SW480 (cell line): ENCODE results near the gene SLF1.

Experiments
- DNase-seq: peaks from one replicate; pipeline ENCODE4 v3.0.0-alpha.2; 2016; ENCODE audit warnings: low spot score

SLF1 gene

GRCh38 chr5:94661086-94661485 lies 42.6 kb downstream of the SLF1 start:
- DNase-seq = no peak

DNA sequence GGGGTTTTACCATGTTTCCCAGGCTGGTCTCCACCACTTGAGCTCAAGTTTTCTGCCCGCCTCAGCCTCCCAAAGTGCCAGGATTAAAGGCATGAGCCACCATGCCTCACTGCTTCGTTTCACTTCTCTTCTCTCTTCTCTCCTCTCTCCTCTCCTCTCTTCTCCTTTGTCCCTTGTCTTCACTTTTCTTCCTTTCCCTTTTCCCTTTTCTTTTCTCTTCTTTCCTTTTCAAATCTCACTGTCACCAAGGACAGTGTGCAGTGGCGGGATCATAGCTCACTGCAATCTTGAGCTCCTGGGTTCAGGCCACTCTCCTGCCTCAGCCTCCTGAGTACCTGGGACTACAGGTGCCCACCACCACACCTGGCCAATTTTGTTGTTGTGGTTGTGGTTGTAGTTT lies 49.5 kb downstream of the SLF1 start:
- DNase-seq = no peak

DNA sequence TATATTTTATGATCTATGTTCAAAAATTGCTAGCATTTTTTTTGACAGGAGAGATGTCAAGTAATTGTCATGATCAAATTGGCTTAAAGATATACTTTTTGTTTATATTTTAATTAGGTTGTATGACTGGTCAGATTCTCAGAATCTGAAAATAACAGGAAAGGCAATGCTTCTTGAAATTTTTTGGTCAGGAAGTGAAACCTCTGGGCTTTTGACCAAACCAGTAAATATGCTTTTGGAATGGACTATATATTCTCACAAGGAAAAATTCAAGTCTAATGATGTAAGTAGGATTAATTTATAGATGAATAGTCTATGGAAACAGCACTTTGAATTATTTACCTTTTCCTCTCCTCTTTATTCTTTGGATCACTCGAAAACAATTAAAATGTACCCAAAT lies 52.3 kb downstream of the SLF1 start:
- DNase-seq = no peak

- DNase-seq = no peak
Observed at GRCh38 chr5:94672746-94673145, 54.3 kb downstream of the SLF1 start.

DNA sequence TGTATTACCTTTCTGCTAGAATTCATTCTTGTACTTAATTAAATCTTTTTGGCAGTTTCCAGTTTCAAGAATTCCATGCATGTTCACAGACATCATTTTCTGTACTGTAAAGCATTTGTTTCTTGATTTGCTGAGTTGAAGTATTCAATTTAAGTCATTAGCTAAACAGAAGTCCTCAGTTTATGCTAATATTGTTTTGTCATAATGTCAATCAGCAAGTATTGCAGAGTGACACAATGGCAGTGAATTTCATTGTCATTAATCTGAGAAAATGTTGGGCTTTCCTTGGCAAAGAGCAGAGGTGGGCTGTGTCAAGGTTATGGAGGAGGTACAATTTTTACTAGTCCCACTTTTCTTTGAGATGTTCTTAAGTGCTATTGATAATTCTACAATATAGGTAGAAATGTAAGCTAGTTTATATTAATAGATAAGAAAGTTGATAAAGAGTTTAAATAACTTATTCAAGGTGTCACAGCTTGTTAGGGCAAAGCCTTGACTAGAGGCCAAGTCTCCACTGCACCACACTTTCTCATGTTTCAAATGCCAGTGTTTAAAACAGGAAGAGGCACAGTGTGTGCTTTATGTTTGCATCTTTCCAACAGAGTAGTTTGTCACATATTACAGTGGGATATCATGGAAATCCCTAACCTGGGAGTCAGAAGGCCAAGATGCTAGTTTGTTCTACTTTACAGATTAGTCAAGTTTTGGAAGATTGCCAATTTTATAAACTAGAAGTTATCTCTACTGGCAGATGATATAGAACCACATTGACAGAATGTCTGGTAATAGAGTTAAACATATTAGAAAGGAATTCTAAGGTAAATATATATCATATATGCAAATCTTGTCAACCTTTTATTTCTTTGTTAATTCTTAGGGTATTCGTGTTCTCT lies 56.3 kb downstream of the SLF1 start:
- DNase-seq = no peak

- no peak for DNase-seq
Observed at GRCh38 chr5:94675965-94676618, 57.6 kb downstream of the SLF1 start.

GRCh38 chr5:94682814-94683520 lies 64.5 kb downstream of the SLF1 start:
- no peak for DNase-seq

DNA sequence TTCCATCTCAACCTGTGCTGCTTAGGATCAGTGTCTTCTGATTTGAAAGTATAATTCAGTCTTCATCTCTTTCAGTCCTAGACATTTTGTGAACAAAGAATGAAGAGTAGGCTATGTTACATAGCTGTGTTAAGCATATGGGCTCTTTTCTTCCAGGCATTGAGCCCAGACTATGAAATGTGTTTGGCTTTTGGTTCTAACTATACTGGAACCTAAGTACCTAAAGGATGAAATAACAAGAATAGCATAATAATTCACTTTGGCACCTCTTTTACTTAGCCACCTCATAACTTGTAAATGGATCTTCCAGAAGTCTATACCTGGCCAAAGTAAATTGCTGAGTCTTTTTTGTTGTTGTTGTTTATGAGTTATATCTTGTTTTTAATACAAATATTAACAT lies 71.4 kb downstream of the SLF1 start:
- DNase-seq = no peak

DNA sequence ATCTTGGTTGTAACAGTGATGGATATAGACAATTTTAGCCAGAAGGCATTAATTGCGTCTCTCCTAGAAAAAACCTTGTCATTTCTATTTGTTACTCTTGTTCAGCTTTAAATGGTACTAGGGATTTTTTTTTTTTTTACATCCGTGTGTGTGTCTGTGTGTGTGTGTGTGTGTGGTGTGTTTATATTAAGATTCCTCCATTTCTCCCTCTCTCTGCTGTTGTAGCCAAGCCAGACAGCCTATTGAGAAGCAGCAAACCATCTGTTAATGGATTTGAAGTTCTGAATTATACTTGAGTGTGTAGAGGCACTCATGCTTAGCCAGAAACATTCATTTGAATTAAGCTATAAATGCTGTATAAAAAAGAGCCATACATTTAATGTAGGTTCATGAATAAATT lies 72.3 kb downstream of the SLF1 start:
- no peak for DNase-seq

GRCh38 chr5:94691291-94691690 lies 72.8 kb downstream of the SLF1 start:
- no peak for DNase-seq

DNA sequence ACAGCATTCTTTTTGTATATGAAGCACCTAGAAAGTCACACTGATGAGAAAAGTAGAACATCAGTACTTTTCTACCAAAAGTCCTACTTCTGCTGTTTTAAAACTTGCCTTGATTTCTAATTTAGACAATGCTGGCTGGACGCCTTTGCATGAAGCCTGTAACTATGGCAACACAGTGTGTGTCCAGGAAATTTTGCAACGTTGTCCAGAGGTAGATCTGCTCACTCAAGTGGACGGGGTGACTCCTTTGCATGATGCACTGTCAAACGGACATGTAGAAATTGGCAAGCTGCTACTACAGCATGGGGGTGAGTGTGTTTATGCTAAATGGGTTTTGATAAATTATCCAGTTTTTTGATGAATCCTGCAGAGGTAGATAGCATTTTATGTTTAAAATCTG lies 73.5 kb downstream of the SLF1 start:
- DNase-seq = no peak

DNA sequence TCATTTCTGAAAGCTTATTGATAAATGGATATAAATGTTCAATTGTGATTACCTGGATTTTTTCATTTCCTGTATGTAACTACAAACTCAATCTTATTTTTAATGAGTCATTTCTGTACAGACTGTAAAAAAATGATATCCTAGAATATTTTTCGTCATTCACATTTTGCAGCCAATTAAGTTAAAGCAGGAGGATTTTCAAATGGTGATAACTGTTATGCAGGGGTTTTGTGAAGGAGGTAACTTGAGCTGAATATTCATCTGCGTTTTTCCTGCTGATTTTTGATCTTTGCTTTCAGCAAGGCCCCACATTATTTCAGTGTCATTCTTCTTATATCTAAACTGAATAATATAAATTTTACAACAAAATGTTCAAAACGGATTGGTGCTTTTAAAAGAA lies 74.1 kb downstream of the SLF1 start:
- DNase-seq = no peak

DNA sequence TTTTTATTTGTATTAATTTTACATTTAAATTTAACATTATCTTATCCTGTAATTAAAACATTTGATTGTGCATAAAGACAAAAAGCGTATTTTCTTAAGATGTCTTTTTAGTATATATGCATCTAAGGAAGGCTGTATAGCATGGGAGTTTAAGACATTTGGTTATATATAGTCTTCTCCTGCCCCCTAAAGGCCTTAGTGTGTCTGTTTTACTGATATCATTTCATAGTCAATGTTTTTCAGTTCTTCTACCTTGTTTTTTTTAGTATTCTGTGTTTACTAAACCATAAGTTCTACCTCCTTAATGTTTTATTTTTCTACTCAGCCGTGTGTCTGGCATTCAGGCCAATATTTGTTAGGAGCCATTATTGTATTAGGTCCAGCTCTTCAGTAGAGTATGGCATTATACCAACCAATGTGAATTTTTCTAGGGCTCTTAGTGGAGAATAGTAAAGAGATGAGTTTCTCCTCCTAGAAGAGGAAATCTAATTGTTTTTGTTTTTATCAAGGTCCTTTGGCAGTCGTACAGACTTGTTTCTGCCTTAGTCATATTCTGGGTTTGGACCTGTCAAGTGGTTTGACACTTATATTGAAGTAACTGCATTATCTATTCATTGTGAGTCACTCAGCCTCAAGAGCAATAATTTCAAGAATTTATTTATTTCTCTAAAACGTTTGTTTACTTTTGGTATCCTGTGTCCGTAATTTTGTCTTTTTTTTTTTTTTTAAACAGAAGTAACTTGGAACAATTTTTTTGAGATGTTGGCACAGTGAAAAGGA lies 74.8 kb downstream of the SLF1 start:
- peak; percentile 40 for DNase-seq

DNA sequence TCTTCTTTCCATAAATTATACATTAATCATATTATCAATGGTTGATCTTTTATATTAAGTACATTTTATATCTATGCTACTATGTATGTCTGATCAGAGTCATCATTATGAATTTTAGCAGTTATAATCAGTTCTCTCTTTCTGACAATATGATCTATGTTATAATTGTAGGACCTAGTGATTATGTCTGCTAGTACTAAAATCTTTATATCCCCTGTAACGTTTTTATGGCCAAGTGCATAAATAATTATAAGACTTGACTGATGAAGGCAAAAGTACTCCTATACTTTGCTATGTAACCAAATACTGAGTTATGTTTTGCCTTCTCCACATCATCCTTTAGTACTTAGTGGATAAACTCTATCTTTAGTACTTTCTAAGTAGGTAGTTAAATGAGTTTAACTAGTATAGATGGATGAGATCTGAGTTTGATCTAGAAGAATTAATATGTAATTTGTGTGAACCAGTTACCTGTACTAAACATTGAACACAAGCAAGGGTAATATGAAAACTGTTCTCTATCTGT lies 75.4 kb downstream of the SLF1 start:
- no peak for DNase-seq

DNA sequence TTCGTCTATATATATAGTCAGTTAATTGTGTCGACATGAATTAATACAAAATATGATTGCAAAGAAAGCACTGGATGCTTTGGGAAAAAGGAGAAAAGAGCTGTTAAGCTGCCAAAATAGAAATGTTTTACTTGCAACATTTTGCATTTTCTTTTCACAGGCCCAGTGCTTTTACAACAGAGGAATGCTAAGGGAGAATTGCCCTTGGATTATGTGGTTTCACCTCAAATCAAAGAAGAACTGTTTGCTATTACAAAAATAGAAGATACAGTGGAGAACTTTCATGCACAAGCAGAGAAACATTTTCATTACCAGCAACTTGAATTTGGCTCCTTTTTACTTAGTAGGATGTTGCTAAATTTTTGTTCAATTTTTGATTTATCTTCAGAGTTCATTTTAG lies 76.2 kb downstream of the SLF1 start:
- no peak for DNase-seq

GRCh38 chr5:94698197-94698596 lies 79.7 kb downstream of the SLF1 start:
- no peak for DNase-seq

- DNase-seq = no peak
Observed at GRCh38 chr5:94699562-94699961, 81.1 kb downstream of the SLF1 start.

- no peak for DNase-seq
Observed at GRCh38 chr5:94700592-94700991, 82.1 kb downstream of the SLF1 start.

GRCh38 chr5:94702729-94703128 lies 84.3 kb downstream of the SLF1 start:
- DNase-seq = no peak

GRCh38 chr5:94705427-94705826 lies 87.0 kb downstream of the SLF1 start:
- no peak for DNase-seq

GRCh38 chr5:94707359-94707758 lies 88.9 kb downstream of the SLF1 start:
- DNase-seq = no peak

- no peak for DNase-seq
Observed at GRCh38 chr5:94709277-94709676, 90.8 kb downstream of the SLF1 start.
